ENCODE measurements around the gene ARID1B.

ARID1B gene

DNA sequence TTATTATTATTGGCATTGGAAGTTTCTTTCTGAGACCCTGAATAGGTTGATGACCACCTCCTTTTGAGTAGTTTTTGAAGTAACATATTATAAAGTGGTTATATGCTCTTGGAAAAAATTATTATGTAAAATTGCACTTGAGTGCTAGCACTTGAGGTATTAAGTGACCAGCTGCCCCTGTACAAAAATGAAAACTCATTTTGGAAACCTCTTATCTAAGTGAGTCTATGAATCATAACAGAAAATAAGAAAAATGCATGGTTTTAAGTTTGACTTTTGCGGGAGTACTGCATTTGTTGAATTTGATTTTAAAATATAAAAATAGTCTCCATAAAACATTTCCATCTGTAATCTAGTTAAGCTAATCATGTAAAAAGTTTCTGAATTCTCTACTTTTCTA lies 297.8 kb downstream of the ARID1B start:
- no peak overlapping the region for H3K4me3 ChIP-seq (replicated peaks; ENCODE audit: low read depth, low read length)
- no peak for TF ChIP-seq CTCF (IDR thresholded peaks at IDR 0.05; ENCODE audit: low read depth, low read length, missing control alignments)
- DNase-seq (ENCODE audit: extremely low read depth, low read depth) = no peak

DNA sequence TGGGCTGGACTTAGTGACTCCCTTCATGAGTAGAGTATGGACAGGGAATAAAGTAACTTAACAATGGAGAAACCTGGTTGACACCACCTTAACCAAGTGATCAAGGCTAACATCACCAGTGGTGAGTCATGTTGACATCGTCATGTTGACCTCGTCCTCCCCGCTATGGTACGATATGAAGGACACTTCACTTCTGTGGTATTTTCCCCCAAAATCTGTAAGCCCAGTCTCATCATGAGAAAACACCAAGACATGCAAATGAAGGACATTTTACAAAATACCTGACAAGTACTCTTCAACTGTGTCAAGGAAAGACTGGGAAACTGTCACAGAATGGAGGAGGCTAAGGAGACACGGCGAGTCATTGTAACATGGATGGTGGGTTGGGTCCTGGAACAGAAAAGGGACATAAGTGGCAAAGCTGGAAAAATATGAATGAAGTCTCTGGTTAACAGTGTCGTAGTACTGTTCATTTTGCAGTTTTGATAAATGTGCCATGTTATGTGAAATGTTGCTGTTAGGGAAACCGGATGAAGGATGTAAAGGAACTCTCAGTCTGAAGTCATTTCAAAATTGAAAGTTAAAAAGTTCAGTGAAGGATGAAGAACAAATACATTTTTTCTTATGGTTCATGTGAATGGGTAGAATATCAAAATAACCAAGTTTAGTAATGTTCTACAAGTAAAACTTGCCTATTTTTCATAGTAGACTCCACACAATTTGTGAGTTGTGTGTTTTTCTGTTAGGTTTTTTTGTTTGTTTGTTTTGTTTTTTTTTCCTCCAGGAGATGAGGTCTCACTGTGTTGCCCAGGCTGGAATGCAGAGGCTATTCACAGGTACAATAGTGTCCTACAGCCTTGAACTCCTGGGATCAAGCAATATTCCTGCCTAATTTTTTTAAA lies 298.6 kb downstream of the ARID1B start:
- no peak for TF ChIP-seq CTCF (IDR thresholded peaks at IDR 0.05; ENCODE audit: low read depth, low read length, missing control alignments)
- no peak overlapping the region for H3K4me3 ChIP-seq (replicated peaks; ENCODE audit: low read depth, low read length)
- no peak for DNase-seq (ENCODE audit: extremely low read depth, low read depth)

GRCh38 chr6:157076451-157076822 lies 299.3 kb downstream of the ARID1B start:
- DNase-seq (ENCODE audit: extremely low read depth, low read depth) = no peak
- TF ChIP-seq CTCF (IDR thresholded peaks at IDR 0.05; ENCODE audit: low read depth, low read length, missing control alignments) = no peak
- H3K4me3 ChIP-seq (replicated peaks; ENCODE audit: low read depth, low read length) = no peak overlapping the region

DNA sequence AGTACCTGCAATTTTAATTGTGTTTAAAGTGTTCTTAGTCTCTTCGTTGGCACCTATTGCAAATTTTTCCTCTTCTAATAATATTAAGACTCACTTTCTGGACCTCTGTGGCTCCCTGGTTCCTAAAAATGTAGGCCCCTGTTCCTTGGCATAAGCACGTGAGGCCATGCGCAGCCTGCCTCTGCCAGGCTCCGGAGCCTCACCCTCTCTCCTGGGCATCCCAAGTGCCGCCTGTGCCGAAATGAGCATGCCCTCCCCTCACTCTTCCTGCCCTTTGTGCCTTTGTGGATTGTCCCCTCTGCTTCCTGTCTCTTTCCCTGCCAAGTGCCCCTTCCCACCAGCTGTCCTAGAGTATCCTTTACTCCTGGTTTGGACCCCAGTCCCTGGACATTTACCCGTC lies 300.1 kb downstream of the ARID1B start:
- no peak for DNase-seq (ENCODE audit: extremely low read depth, low read depth)
- no peak overlapping the region for H3K4me3 ChIP-seq (replicated peaks; ENCODE audit: low read depth, low read length)
- no peak for TF ChIP-seq CTCF (IDR thresholded peaks at IDR 0.05; ENCODE audit: low read depth, low read length, missing control alignments)

GRCh38 chr6:157078326-157078725 lies 301.1 kb downstream of the ARID1B start:
- TF ChIP-seq CTCF (IDR thresholded peaks at IDR 0.05; ENCODE audit: low read depth, low read length, missing control alignments) = no peak
- DNase-seq (ENCODE audit: extremely low read depth, low read depth) = no peak
- no peak overlapping the region for H3K4me3 ChIP-seq (replicated peaks; ENCODE audit: low read depth, low read length)

- H3K4me3 ChIP-seq (replicated peaks; ENCODE audit: low read depth, low read length) = no peak overlapping the region
- DNase-seq (ENCODE audit: extremely low read depth, low read depth) = no peak
- no peak for TF ChIP-seq CTCF (IDR thresholded peaks at IDR 0.05; ENCODE audit: low read depth, low read length, missing control alignments)
Measured at GRCh38 chr6:157079277-157079676, 302.1 kb downstream of the ARID1B start.
